ENCODE measurements around the gene GSTT2B. TPM values are rescaled to one million over a fixed set of nuclear protein-coding genes. Genes with fewer than 3 reads are reported as not detected.
"Not testable (repeated sequence)": the region's sequence is repeated elsewhere in the genome, so short reads cannot be mapped to it uniquely, and the experiment has no call there.

The GSTT2B gene, protein sequence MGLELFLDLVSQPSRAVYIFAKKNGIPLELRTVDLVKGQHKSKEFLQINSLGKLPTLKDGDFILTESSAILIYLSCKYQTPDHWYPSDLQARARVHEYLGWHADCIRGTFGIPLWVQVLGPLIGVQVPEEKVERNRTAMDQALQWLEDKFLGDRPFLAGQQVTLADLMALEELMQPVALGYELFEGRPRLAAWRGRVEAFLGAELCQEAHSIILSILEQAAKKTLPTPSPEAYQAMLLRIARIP
- polyA plus RNA-seq: 10 to 100 TPM in 2 of 3 donors, 1 to 10 TPM in 1; 6.2 to 12.9 (median 10.0) TPM

DNA sequence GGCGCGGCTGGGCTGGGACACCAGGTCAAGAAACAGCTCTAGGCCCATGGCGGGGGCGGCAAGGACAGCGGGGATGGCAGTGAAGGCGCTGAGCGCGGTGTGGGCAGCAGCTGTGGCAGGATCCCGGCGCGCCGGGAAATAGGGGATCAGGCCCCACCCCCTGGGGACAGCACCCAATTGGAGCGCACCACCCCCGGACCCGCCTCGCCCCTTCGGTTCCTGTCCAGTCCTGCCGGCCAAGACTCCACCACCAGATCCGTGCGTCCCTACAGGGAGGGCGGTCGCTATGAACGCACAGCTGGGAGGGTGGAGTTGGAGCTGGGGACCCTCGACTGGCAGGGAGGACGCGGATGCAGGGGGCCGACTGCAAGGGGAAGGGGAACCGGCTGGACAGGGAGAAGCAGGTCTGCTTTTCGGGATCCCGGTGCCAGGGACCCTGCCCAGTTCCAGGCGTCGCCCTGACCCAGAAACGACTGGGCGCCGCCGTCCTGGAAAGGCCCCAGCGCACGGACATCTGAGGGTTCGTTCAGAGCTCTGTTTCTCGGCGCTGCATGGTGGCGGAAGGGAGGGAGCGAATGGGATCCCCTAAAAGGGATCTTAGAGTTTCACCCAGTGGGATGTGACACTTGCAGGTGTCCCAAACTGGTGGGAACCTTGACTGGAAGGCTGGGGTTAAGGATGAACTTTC, at the start of gene GSTT2B:
Gene GSTT2B, minus strand, starts transcription at position 112 of the 688 bp plus-strand sequence. Its CDS starts 64 bp downstream, at position 48.
- not testable (repeated sequence) for H3K27ac ChIP-seq (ENCODE audit: low read depth, low read length)
- WGBS, 3 donors: no CpG with 5 or more reads among the region's 43 CpGs

DNA sequence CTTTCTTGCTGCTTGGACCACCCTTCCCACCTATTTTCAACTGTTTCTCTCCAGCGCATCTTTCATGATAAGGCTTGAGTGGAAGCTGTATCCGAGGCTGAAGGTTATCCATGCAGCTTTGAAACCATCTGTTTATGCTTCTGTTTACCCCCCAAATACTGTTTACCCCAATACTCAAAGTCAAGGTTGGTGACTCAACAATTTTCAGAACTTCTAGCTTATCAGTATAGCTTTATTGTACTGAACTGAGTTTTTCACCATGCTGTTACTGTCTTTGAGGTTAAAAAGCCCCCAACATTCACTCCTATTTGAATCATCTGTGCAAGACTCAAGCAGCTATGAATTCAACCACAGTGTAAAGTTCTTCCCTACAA, 49.0 kb upstream of the GSTT2B start:
- H3K27ac ChIP-seq (ENCODE audit: low read depth, low read length): no peak overlapping the region
- 90 to 95% (median 93%) methylated on average over 2 of the region's 2 CpGs for WGBS, 3 donors

DNA sequence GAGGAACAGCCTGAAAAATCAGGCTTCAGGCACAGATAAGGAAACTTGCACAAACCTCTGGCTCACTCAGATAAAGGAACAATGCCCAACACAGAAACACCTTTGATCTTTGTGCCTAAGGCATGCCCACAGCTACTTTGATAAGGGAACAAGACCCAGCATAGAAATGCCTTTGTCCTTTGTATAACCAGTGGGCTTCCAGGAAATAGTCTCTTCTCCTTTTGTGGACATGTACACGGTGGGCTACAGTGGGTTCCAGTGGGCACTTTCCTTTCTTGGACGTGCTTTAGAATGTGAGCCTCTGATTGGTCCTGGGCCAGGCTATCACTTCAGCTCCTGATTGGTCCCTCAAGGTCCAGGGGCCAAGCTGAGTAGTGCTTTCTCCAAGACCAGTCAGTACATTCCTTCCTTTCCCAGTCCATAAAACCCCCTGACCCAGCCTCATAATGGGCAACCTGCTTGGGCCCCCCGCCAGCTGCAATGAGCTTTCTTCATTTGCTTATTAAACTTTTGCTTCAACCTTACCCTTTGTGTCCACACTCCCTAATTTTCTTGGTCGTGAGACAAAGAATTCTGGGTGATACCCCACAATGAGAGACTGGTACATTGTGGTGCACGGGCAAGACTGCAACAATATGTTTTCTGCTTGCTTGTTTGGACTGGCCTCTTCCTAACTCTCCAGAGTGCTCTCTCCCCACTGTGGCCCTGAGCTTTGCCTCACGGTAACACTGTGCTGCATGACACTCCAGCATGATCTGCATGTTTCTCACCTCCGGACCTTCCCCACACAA, 48.4 kb upstream of the GSTT2B start:
- 76 to 91% (median 89%) methylated on average over 7 of the region's 7 CpGs for WGBS, 3 donors
- no peak overlapping the region for H3K27ac ChIP-seq (ENCODE audit: low read depth, low read length)

DNA sequence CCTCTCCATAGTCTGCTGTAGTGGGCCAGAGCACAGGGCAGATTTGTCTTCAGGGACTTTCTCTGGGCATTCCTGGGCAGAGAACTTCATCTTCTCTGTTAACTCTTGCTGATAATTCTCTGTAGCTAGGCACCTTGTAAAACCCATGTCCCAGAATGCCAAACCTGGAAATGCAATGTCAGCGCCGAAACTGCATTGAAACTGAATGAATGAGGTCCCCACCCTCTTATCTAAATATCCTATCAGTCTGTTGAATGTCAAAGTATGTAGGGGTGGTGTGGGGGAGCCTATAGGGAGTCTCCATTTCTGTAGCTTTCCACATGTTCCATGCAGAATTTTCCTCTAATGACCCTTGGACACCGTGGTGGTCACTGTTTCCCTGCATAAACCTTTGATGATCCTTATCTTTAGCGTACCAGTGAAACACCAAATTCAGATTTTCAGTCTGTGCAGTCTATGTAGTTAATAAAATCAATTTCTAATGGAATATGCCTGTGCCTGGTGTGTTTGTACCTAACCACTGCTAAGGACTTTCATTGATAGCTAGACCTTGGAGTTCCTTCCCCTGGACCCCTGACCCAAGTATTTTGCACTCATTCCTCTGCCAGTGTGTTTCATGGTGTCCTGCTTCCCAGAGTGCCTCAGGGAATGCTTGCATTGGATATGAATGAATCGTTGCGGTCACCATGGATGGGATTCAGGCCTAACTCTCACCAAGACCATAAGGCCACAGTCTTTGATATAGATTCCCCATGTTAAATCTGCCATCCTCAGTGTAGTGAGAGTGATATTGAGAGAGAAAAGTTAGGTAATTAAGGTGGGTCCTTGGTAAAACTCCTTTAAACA, 47.6 kb upstream of the GSTT2B start:
- H3K27ac ChIP-seq (ENCODE audit: low read depth, low read length): no peak overlapping the region
- 82 to 86% (median 86%) methylated on average over 6 of the region's 6 CpGs for WGBS, 3 donors

DNA sequence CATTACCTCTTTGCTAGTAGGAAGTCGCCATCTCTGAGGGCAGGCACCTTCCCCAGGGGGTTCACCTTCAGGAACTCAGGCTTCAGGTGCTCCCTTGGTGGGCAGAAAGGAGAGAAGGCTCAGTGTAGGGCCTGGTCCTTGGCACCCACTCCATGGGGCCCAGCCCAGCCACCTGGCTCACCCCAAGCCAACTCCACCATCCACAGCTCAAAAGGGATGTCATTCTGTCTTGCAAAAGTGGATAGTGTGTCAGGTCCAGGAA, 47.0 kb upstream of the GSTT2B start:
- WGBS, 3 donors: 82 to 92% (median 88%) methylated on average over 1 of the region's 1 CpG
- H3K27ac ChIP-seq (ENCODE audit: low read depth, low read length): no peak overlapping the region

DNA sequence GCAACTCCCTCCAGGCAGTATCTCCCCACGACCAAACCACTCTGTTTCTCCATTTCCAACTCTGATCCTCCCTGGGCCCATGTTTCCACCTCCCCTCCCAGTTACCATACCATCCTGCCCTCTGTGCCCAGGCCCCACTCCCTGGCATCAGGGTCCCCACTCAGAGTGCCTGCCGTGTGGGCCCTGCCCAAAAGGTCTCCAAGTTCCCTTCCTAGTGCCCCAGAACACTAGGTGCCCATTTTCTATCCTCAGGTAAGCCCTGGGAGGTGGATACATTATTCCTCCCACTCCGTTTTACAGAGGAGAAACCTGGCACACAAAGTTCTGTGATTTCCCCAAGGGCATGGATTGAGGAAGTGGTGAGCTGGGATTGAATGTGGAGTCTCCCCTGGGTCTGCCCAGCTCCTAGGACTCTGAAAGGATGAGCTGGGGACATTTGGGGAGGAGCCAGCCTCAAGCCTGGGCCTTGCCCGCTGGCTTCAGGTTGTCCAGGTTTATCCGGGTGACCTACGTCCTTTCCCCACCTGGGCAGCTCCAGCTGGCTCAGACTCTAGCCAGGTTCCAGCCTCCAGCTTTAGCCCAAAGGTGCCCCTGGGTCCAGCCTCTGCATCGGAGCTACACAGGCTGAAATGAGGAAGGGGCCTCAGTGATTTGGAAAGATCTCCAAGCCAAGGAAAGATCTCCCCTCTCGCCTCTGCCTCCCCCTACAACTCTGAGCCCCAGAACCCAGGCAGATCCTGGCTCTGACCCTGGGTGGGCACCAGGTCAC, 46.4 kb upstream of the GSTT2B start:
- WGBS, 3 donors: 80 to 92% (median 81%) methylated on average over 8 of the region's 8 CpGs
- H3K27ac ChIP-seq (ENCODE audit: low read depth, low read length): no peak overlapping the region

DNA sequence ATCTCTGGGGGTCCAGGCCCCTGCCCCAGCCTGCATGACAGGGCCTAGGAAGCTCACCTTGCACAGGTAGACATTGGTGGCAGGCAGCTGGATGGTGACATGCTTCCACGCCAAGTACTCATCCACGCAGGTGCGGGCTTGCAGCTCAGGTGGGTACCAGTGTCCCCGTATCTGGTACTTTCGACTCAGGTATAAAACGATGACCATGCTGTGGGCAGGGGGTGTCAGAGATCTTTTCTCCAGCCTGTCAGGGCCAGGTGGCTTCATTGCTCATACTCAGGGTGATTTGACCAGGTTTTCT, 45.9 kb upstream of the GSTT2B start:
- WGBS, 3 donors: 88 to 93% (median 89%) methylated on average over 6 of the region's 6 CpGs

DNA sequence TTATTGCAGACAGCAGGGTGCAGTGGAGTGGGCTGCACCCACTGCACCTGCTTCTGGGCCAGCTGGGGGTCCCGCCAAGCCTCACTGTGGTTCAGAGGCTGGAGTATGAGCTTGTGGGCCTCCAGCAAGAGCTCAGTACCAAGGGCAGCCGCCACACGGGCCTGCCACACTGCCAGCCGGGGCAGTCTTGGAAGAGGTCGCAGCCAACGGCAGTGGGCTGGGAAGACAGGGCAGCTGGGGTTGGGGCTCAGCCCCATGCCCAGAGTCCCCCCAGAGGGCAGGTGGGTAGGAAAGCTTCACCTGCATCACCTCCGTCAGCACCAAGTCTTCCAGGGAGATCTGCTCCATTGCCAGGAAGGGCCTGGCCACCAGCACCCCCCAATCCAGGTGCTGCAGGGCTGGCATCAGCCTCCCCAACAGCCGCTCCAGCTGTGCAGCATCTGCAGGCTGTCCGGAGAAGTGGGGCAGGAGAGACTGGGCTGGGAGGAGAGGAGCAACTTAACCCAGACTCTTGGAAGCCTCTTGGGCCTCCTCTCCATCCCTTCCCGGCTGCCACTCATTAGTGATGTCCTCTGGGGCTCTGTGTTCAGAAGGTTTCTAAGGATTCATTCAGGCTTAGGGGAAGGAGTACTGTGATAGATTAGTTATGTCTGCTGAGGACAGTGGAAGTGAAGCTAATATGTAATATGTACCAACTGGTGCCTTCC, 45.4 kb upstream of the GSTT2B start:
- no peak overlapping the region for H3K27ac ChIP-seq (ENCODE audit: low read depth, low read length)
- WGBS, 3 donors: 65 to 96% (median 82%) methylated on average over 10 of the region's 10 CpGs

More for the DNA sequence above, 45.9 kb upstream of the GSTT2B start:
- no peak overlapping the region for H3K27ac ChIP-seq (ENCODE audit: low read depth, low read length)

DNA sequence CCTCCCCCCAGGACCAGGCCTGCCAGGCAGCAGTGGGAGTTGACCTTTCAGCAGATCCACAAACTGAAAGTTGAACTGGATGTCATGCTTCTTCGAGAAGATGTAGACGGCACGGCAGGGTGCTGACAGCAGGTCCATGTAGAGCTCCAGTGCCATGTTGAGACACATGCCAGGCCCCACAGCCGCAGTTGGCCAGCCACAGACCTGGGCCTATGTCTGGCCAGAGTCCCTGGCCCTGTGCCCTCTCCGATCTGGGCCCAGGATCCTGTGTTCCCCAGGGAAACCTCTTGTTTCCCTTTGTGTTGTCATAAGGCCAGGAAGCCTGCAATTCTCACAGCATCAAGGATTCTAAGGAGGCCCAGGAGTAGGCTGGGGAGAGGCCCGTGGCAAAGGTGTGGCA, 44.2 kb upstream of the GSTT2B start, which contains the start of gene GSTT4:
Gene GSTT4, minus strand, starts transcription at position 253 of the 400 bp plus-strand sequence. Its CDS starts 97 bp downstream, at position 156.
- H3K27ac ChIP-seq (ENCODE audit: low read depth, low read length): no peak within 1 kb of the TSS
- WGBS, 3 donors: 70 to 71% (median 71%) methylated on average over 6 of the region's 6 CpGs

DNA sequence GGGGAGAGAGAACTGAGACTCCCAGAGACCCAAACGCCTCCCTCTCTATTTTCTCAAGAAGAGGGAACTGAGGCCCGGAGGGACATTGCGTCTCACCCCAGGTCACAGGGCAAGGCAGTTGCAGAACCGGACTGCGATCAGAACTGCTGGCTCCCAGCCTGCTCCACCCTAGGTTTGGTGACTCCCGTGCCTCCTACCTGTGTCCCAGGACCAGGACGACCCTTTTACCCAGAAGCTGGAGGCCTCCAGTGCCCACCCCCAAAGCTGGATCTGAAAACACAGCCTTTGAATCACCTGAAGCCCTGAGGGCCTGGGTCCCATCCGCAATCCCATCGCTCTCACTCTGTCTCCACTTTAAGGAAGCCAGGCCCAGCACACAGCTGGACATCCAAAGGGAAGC, 42.9 kb upstream of the GSTT2B start:
- H3K27ac ChIP-seq (ENCODE audit: low read depth, low read length): no peak overlapping the region
- WGBS, 3 donors: 80 to 83% (median 81%) methylated on average over 9 of the region's 9 CpGs

DNA sequence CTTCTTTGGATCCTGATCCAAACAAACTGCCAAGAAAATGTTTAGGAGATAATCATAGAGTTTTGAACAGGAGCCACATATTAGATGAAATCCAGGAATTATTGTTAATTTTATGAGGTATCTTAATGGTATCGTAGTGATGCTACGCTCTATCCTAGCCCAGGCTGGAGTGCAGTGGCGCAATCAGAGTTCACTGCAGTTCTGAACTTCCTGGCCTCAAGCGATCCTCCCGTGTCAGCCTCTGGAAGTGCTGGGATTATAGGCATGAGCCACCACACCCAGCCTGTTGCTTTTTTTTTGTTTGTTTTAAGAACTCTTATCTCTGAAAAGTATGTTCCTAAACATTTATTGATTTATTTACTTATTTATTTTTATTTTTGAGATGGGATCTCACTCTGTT, 41.9 kb upstream of the GSTT2B start:
- H3K27ac ChIP-seq (ENCODE audit: low read depth, low read length): no peak overlapping the region
- 61 to 83% (median 63%) methylated on average over 5 of the region's 5 CpGs for WGBS, 3 donors

DNA sequence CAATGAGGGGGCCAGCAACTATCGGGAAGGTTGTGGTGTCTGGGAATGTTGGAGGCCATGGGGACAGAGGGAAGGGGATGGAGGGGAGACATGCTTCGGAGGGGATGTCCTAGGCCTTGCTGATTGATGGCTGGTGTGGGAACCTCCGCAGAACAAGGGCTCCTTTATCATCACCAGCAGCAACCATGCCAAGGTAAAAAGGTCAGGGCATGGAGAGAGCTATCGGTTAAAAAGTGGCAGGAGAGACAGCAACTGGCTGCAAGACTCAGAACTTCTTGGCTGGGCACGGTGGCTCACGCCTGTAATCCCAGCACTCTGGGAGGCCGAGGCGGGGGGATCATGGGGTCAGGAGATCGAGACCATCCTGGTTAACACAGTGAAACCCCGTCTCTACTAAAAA, 41.3 kb upstream of the GSTT2B start:
- H3K27ac ChIP-seq (ENCODE audit: low read depth, low read length): no peak overlapping the region
- WGBS, 3 donors: 65 to 88% (median 88%) methylated on average over 9 to 10 of the region's 10 CpGs

DNA sequence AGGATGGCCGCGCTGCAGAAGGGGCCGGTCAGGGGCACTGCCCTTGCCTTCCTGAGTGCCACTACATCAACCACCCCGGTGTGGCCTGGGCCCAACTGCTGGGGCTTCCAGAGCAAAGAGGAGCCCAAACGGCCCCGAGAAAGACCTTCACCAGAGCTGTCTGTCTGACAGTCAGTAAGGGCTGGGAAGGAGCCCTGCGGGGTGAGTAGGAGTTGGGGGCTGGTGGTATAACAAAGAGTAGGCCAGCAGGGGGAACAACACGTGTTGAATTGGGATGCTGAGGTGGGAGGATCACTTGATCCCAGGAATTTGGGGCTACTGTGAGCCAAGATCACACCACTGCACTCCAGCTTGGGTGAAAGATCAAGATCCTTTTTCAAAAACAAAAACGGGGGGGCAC, 40.3 kb upstream of the GSTT2B start:
- WGBS, 3 donors: 79 to 85% (median 84%) methylated on average over 6 to 9 of the region's 9 CpGs
- H3K27ac ChIP-seq (ENCODE audit: low read depth, low read length): no peak overlapping the region

DNA sequence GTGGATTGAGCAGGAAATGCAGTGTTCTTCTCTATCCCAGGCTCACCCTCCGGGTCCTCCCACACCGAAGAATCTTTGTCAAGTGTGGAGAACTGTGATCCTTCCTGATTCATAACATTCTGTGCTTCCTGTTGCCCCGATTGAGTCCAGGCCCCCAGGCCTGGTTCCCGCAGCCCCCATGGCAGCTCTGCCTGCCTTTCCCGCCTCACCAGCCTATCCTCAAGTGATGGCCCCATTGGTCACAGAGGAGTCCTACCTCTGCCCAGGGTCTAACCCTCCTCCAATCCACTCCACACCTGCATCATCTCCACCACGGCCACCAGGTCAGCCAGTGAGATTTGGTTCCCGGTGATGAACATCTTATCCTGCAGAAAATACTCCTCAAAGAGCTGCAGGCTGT, 38.8 kb upstream of the GSTT2B start:
- WGBS, 3 donors: 76 to 92% (median 80%) methylated on average over 7 of the region's 7 CpGs
- not testable (repeated sequence) for H3K27ac ChIP-seq (ENCODE audit: low read depth, low read length)

DNA sequence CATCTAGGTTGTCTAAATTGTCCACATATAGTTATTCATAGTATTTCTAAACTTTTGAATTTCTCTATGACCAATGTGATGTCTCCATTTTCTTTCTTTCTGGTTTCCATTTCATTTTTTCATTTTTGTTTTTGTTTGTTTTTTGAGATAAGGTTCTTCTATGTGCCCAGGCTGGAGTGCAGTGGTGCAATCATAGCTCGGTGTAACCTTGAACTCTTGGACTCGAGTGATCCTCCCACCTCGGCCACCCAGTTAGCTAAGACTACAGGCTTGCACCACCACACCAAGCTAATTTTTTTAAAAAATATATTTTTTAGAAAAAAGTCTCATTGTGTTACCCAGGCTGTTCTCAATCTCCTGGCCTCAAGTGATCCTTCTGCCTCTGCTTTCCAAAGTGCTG, 36.1 kb upstream of the GSTT2B start:
- WGBS, 3 donors: 61 to 86% (median 85%) methylated on average over 3 of the region's 3 CpGs
- no peak overlapping the region for H3K27ac ChIP-seq (ENCODE audit: low read depth, low read length)

DNA sequence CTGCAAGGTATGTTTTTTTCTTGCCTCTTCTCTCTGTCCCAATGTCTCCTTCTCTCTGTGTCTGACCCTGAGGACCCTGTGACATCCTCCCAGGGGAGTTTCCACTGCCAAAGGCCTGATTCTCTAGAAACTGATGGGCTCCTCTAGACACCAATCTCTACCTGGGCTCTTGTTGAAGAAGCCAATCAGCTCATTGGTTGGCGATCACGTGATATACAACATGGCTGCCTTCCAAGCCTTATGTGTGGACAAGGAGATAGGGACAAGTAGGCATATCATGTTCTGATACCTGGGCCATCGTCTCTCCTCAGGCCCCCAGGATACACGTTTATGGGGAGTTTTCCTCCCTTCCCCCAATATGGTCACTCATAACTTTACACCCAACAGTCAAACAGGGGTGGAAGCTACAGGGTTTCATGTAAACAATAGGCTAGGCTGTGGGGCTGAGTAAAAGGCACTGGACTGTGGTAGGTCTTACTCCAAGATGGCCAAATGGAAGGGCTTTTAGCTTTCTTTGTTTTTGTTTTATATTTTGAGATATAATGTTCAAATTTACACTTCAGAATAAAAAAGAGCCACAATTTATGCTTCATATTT, 32.7 kb upstream of the GSTT2B start:
- 50 to 64% (median 56%) methylated on average over 4 of the region's 4 CpGs for WGBS, 3 donors
- not testable (repeated sequence) for H3K27ac ChIP-seq (ENCODE audit: low read depth, low read length)

DNA sequence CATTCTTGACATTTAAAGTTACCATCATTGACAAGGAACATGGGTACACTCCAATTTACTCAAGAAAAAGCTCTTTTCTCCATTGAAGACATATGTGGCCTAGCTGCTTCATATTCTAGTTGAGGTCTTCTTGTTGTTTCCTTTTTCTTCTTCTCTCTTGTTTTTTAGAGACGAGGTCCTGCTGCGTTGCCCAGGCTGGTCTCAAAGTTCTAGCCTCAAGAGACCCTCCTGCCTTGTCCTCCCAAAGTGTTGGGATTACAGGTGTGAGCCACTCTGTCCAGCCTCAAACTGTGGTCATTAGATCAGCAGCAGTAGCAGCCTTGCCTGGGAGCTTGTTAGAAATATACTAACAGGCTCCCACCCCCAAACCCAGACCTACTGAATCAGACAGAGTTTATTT, 32.1 kb upstream of the GSTT2B start:
- WGBS, 3 donors: 71 to 79% (median 76%) methylated on average over 2 of the region's 2 CpGs
- H3K27ac ChIP-seq (ENCODE audit: low read depth, low read length): not testable (repeated sequence)
